HepG2 (cell line): Measurements from ENCODE around the gene AGMO.

Experiments
- ARNT ChIP-seq: fragments of 450-650 bp; IDR thresholded peaks from 2 replicates; pipeline ENCODE4 v1.6.1; 2017
- ATF7 ChIP-seq, 2 experiments: fragments of 450-650 bp in 1 of 2; sonication (generic) in 1 of 2; formaldehyde crosslinking in 1 of 2; IDR thresholded peaks; 2 replicates each; pipeline versions ENCODE4 v1.4.0 to v1.6.1; 2016 to 2020; ENCODE audit warnings: antibody characterized with exemption in 1 of 2, mild to moderate bottlenecking in 1 of 2, missing genetic modification reagents in 1 of 2
- DNMT3B ChIP-seq: conservative IDR thresholded peaks from 2 replicates; pipeline ENCODE4 v1.6.1; 2016; ENCODE audit warnings: missing biosample characterization, control low read depth
- GABPA ChIP-seq, 2 experiments: IDR thresholded peaks; 2 replicates each; pipeline ENCODE4 v1.6.1; 2011 to 2016; ENCODE audit warnings: low read depth in 2 of 2, low read length in 1 of 2, missing biosample characterization in 1 of 2, missing genetic modification characterization in 1 of 2
- HIVEP1 ChIP-seq: sonication (generic); formaldehyde crosslinking; IDR thresholded peaks from 2 replicates; pipeline ENCODE4 v1.4.0; 2020; ENCODE audit warnings: mild to moderate bottlenecking, missing genetic modification reagents
- MAFK ChIP-seq, 2 experiments: IDR thresholded peaks in 1 of 2; conservative IDR thresholded peaks in 1 of 2; 2 replicates each; pipeline ENCODE4 v1.6.1; 2011; ENCODE audit warnings: improper control_type of control experiment in 2 of 2, low read length in 2 of 2
- NCOR1 ChIP-seq: fragments of 200-600 bp; sonication (generic); IDR thresholded peaks from 2 replicates; pipeline ENCODE4 v1.7.0; 2017; ENCODE audit warnings: antibody characterized with exemption, low read length, borderline replicate concordance
- POLR2AphosphoS5 ChIP-seq: IDR thresholded peaks from 2 replicates; pipeline ENCODE4 v1.6.1; 2012; ENCODE audit warnings: low read depth, low read length
- ZNF160 ChIP-seq: sonication (generic); formaldehyde crosslinking; IDR thresholded peaks from 2 replicates; pipeline ENCODE4 v1.8.0; 2022; ENCODE audit warnings: mild to moderate bottlenecking, inconsistent platforms, missing genetic modification reagents
- ZZZ3 ChIP-seq: sonication (generic); formaldehyde crosslinking; IDR thresholded peaks from 2 replicates; pipeline ENCODE4 v1.4.0; 2020; ENCODE audit warnings: missing genetic modification reagents, mild to moderate bottlenecking, borderline replicate concordance
- TF ChIP-seq, protein P1 (sequence below): sonication (generic); formaldehyde crosslinking; IDR thresholded peaks from 2 replicates; pipeline ENCODE4 v1.4.0; 2020; ENCODE audit warnings: missing genetic modification reagents
- TF ChIP-seq, protein P2 (sequence below): sonication (generic); formaldehyde crosslinking; IDR thresholded peaks from 2 replicates; pipeline ENCODE4 v1.5.0; 2020; ENCODE audit warnings: mild to moderate bottlenecking, missing genetic modification reagents, moderate library complexity
- TF ChIP-seq, protein P3 (sequence below): sonication (generic); formaldehyde crosslinking; IDR thresholded peaks from 2 replicates; pipeline ENCODE4 v1.5.0; 2020; ENCODE audit warnings: mild to moderate bottlenecking, missing genetic modification reagents, borderline replicate concordance
- TF ChIP-seq, protein P4 (sequence below): sonication (generic); formaldehyde crosslinking; IDR thresholded peaks from 2 replicates; pipeline ENCODE4 v1.4.0; 2020; ENCODE audit warnings: missing genetic modification reagents, mild to moderate bottlenecking, borderline replicate concordance

DNA sequence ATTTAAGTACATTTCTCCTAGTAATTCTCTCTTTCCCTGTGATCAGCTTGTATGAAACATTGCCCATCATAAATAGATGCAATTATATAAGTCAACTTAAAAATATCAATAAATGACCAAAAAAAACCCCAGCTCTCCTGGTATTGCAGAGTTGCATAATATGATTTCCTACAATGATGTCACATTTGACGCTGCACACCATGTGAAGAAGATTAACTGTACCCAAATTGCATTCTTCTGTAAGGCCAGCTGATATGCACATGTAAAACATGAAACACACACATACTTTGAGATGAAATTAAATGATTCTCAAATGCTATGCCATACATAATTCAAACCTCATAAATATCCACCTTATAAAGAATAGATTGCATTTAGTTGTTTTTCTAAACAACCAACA is 115.5 kb downstream of the AGMO start:
- no peak for TF ChIP-seq ATF7 (IDR thresholded peaks at IDR 0.05)
- TF ChIP-seq ATF7 (CRISPR knock-in tag; IDR thresholded peaks at IDR 0.05), result no peak
- TF ChIP-seq, protein P1, sequence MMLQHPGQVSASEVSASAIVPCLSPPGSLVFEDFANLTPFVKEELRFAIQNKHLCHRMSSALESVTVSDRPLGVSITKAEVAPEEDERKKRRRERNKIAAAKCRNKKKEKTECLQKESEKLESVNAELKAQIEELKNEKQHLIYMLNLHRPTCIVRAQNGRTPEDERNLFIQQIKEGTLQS (CRISPR knock-in tag), result no peak
- no peak for TF ChIP-seq ZZZ3 (CRISPR knock-in tag)
- TF ChIP-seq, protein P2, sequence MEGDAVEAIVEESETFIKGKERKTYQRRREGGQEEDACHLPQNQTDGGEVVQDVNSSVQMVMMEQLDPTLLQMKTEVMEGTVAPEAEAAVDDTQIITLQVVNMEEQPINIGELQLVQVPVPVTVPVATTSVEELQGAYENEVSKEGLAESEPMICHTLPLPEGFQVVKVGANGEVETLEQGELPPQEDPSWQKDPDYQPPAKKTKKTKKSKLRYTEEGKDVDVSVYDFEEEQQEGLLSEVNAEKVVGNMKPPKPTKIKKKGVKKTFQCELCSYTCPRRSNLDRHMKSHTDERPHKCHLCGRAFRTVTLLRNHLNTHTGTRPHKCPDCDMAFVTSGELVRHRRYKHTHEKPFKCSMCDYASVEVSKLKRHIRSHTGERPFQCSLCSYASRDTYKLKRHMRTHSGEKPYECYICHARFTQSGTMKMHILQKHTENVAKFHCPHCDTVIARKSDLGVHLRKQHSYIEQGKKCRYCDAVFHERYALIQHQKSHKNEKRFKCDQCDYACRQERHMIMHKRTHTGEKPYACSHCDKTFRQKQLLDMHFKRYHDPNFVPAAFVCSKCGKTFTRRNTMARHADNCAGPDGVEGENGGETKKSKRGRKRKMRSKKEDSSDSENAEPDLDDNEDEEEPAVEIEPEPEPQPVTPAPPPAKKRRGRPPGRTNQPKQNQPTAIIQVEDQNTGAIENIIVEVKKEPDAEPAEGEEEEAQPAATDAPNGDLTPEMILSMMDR (CRISPR knock-in tag), result no peak
- TF ChIP-seq, protein P3, sequence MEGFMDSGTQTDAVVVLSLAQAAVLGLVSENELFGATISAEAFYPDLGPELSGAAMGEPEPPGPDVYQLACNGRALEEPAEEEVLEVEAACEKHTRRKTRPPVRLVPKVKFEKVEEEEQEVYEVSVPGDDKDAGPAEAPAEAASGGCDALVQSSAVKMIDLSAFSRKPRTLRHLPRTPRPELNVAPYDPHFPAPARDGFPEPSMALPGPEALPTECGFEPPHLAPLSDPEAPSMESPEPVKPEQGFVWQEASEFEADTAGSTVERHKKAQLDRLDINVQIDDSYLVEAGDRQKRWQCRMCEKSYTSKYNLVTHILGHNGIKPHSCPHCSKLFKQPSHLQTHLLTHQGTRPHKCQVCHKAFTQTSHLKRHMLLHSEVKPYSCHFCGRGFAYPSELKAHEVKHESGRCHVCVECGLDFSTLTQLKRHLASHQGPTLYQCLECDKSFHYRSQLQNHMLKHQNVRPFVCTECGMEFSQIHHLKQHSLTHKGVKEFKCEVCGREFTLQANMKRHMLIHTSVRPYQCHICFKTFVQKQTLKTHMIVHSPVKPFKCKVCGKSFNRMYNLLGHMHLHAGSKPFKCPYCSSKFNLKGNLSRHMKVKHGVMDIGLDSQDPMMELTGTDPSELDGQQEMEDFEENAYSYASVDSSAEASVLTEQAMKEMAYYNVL (CRISPR knock-in tag), result no peak
- TF ChIP-seq GABPA (IDR thresholded peaks at IDR 0.05; ENCODE audit: low read depth, low read length), result no peak
- TF ChIP-seq GABPA (CRISPR knock-in tag; IDR thresholded peaks at IDR 0.05; ENCODE audit: low read depth), result no peak
- TF ChIP-seq ARNT, result no peak
- TF ChIP-seq MAFK (conservative IDR thresholded peaks at IDR 0.05 in 1 of 2, IDR thresholded peaks at IDR 0.05 in 1 of 2; ENCODE audit: low read length in 2 of 2), result no peak
- TF ChIP-seq HIVEP1 (CRISPR knock-in tag), result no peak
- TF ChIP-seq DNMT3B (CRISPR knock-in tag), result no peak
- TF ChIP-seq NCOR1, result no peak
- no peak for TF ChIP-seq ZNF160
- TF ChIP-seq POLR2AphosphoS5, result no peak
- TF ChIP-seq, protein P4, sequence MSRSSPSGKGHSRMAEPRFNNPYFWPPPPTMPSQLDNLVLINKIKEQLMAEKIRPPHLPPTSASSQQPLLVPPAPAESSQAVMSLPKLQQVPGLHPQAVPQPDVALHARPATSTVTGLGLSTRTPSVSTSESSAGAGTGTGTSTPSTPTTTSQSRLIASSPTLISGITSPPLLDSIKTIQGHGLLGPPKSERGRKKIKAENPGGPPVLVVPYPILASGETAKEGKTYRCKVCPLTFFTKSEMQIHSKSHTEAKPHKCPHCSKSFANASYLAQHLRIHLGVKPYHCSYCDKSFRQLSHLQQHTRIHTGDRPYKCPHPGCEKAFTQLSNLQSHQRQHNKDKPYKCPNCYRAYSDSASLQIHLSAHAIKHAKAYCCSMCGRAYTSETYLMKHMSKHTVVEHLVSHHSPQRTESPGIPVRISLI (CRISPR knock-in tag), result no peak
